HG03060 (cell line): ENCODE measurements around the gene LPIN1.

Source experiments
- ATAC-seq: cut with Tn5 transposase; IDR thresholded peaks from one replicate; pipeline ENCODE4 v1.9.1; 2021; ENCODE audit warnings: low read depth, moderate number of reproducible peaks; ENCODE audit not compliant: unreplicated experiment

The LPIN1 gene

DNA sequence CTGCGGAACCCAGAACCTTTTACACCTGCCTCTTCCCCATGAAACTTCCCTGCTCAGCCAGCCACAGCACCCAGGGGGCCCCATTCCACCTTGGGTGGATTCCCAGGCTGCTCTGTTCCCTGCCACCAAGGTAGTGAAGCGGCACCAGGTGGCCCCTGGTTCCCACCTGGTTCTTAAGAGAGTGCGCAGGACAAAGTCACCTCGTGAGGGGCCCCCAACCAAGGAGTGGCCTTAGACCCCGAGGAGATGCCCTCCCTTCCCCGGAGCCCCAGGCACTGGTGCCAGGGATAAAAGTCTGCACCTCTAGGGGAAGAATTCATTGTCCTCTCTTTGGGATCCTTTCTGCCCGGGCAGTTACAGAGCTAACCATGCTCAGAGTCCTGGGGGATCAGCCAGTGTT lies 3.1 kb upstream of the LPIN1 start:
- no peak for ATAC-seq

GRCh38 chr2:11743846-11744553 lies 2.4 kb upstream of the LPIN1 start:
- ATAC-seq = peak; percentile 64

- no peak for ATAC-seq
These were observed 1.6 kb upstream of the LPIN1 start for GRCh38 chr2:11744631-11745394.

DNA sequence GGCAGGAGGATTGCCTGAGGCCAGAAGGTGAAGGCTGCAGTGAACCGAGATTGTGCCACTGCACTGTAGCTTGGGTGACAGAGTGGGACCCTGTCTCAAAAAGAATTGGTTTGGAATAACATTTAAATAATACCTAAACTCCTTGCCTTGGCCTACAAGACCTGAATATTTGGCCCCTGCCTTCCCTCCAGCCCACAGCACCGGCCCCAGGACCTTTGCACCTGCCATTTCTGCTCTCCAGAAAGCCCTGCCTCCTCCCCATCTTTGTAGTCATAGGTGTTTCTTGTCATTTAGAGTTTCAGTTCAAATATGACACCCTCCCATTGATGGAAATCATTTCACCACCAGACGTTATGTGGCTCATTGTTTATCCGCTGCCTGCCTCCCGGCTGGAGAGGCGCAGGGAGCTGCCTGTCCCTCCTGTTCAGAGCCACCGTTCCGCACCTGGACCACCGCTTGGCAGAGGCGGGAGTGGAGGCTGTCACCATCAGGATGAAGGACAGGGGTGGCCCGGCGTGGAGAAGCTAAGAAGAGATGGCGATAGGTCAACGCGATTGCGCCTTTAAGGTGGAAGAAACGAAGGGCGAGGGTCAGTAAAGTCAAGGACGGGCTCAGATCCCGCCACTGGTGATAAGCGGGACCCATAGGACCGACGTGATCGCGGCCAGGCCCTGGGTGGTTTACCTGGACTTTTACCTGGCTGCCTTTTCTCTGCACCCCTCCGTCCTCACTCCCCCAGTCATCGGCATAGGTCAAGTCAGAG lies 638 bp upstream of the LPIN1 start:
- ATAC-seq = no peak

- no peak for ATAC-seq
These were observed 501 bp downstream of the LPIN1 start for GRCh38 chr2:11746807-11747459.

GRCh38 chr2:11748018-11748860 lies 1.8 kb downstream of the LPIN1 start:
- no peak for ATAC-seq

- no peak for ATAC-seq
These were observed 2.6 kb downstream of the LPIN1 start for GRCh38 chr2:11748861-11749645.

GRCh38 chr2:11749646-11750349 lies 3.4 kb downstream of the LPIN1 start:
- no peak for ATAC-seq

GRCh38 chr2:11750422-11750821 lies 4.0 kb downstream of the LPIN1 start:
- peak; percentile 28 for ATAC-seq

GRCh38 chr2:11750917-11751316 lies 4.5 kb downstream of the LPIN1 start:
- ATAC-seq = no peak

DNA sequence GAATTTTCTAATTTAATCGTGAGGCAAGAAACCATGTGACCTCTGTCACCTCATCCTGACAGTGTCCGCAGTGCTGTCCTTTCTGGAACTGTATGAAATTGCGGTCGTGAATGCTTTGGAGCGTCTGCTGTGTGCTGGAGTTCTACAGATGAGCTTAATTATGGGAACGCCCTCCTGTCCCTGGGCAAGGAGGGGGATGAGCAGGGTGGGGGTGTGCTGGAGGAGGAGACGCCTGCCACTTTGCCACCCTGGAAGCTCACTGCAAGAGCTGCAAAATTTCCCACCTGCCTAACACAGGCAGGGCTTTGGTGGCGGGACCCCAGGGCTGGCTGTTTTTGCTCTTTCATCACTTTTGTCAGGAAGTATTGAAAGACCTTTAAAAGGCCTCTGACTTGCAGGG lies 6.5 kb downstream of the LPIN1 start:
- no peak for ATAC-seq

DNA sequence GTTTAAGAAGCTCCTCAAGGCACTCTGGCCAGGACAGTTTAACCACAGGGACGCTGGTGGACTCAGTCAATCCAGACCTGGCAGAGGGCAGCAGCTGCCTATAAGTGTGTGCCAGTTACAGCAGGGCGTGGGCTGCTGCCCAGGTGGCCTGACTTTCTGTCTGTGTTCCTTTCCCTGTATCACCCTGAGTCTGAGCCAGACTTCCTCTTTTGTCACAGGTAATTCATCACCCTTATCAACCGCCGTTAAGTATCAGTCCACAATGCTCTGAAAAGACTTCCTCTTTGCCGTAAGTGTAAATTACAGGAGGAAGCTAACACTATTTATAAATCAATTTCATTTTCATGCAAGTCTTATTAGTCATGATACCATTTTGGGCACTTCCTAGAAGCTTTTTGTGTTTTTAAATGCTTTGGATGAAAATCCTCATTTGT lies 7.0 kb downstream of the LPIN1 start:
- ATAC-seq = peak; percentile 68

GRCh38 chr2:11753886-11754699 lies 7.7 kb downstream of the LPIN1 start:
- peak; percentile 14 for ATAC-seq

- no peak for ATAC-seq
These were observed 8.2 kb downstream of the LPIN1 start for GRCh38 chr2:11754700-11755015.

DNA sequence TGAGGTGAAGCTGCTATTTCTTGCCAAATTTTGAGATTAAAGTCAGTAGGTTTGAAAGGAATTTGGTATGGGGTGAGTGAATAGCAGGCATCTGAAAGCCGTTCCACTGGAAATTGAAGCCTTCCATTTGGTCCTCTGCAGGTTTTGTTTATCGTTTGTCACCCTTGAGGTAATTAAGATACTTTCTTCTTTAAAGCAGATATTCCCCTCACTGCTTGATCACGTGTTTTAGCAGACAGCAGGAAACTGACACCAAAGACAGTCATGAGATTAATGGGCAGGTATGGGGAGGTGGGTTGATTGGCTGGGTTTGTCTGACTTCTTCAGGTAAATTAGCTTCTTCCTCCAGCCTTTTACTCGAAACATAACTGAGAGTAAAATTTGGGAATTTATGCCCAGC lies 10.7 kb downstream of the LPIN1 start:
- ATAC-seq = no peak

GRCh38 chr2:11758187-11758586 lies 11.8 kb downstream of the LPIN1 start:
- no peak for ATAC-seq

DNA sequence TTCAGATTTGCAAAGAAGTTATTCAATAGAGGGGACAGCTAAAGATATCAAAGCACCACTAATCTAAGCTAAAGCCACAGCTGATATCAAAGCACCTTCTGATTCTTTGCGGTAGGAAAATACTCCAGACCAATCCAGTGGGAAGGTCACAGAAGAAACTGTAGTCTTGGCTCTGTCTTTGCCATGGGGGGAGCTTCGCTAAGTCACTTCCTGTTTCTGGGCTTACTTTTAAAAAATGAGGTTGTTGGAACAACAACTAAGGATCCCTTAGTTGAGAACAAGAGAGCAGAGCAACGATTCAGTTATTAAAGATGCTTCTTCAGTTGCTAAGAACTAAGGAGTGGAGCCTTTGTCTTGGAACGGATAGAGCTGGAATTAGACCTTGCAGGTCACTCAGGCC lies 12.2 kb downstream of the LPIN1 start:
- ATAC-seq = no peak
